ENCODE results near the gene NTN1. TPM values are rescaled to one million over a fixed set of nuclear protein-coding genes. Genes with fewer than 3 reads are reported as not detected.
A peak's percentile ranks its signal among the peaks of the same experiment; 100 is the strongest.

The NTN1 gene
- total and polyA plus RNA-seq, 12 donors: 0.12 to 0.84 (median 0.28) TPM

DNA sequence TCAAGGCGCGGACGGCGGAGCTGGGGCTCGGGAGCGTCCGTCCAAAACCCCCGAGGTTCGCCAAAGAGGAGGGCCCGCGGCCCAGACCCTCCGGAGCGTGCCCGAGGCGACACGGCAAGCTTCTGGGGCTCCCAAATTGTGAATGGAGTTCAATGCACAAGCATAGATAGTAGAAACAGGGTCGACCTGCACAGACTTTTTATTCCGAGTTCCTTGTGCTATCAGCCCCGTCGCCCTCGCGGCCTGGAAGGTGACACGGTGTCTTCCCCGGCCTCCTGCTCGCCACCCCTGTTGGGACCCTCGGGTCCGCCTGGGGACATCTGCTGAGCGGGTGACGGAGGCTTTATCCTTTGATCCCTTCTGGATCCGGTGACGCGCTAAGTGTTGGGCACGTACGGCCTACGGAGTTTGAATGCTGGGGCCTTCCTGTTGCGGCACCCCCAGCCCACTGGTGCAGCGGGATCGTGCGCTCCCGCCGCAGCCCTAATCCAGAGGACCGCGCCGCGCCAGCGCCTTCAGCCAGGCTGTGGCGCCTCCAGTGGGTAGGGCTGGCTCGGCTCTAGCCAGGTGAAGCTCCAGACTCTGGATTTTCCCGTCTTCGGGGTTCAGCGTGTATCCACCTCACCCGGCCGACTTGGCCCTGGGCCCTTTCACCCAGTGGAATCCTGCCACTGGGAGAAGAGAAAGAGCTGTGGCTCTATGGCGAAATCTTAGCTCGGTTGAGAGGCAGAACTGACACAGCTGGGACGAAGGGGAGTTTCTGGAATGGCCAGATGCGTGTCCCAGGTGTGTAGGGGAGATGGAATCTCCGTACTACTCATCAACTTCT, 17.0 kb upstream of the NTN1 start:
- Histone ChIP-seq H3K4me3 (no peak overlapping the region), H3K9me3 (replicated peaks in 1 of 3) (no peaks in the 10 kb centered on the region), H3K27me3 (peaks cover 42% of the 10 kb centered on the region), H3K27ac (no peak overlapping the region), H3K4me1 (replicated peaks in 1 of 2) (no peaks in the 10 kb centered on the region), H3K36me3 (replicated peaks in 1 of 2) (no peaks in the 10 kb centered on the region)
- DNase-seq: peak in 1 of 7 donors; percentile 28
- 9 to 14% (median 13%) methylated on average over 20 to 58 of the region's 58 CpGs for WGBS, 4 donors
- intact Hi-C loops (cut with DNase I): no loop called here
- TF ChIP-seq, protein P1, sequence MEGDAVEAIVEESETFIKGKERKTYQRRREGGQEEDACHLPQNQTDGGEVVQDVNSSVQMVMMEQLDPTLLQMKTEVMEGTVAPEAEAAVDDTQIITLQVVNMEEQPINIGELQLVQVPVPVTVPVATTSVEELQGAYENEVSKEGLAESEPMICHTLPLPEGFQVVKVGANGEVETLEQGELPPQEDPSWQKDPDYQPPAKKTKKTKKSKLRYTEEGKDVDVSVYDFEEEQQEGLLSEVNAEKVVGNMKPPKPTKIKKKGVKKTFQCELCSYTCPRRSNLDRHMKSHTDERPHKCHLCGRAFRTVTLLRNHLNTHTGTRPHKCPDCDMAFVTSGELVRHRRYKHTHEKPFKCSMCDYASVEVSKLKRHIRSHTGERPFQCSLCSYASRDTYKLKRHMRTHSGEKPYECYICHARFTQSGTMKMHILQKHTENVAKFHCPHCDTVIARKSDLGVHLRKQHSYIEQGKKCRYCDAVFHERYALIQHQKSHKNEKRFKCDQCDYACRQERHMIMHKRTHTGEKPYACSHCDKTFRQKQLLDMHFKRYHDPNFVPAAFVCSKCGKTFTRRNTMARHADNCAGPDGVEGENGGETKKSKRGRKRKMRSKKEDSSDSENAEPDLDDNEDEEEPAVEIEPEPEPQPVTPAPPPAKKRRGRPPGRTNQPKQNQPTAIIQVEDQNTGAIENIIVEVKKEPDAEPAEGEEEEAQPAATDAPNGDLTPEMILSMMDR (IDR thresholded peaks at IDR 0.05): no peak
- no peak for TF ChIP-seq POLR2A (IDR thresholded peaks at IDR 0.05)

DNA sequence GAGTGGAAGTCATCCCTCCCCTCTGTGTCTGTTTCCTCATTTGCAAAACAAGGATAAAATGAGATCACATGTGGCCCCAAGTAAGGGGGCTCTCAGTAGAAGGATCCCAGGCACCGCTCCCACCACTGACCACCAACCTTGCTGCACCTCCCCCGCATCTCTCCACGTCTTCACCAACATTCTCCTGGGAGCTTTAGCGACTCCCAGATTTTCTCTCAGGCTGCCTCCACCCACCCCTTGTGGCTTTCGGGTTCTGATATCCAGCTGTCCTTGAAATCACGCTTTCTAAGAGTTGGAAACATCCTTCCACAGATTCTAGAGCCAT, 16.4 kb upstream of the NTN1 start:
- H3K4me3 ChIP-seq: no peak overlapping the region
- peaks cover 41% of the 10 kb centered on the region for H3K27me3 ChIP-seq
- DNase-seq: no peak
- no peaks in the 10 kb centered on the region for H3K36me3 ChIP-seq (replicated peaks in 1 of 2)
- WGBS, 4 donors: 45 to 56% (median 48%) methylated on average over 6 of the region's 6 CpGs
- TF ChIP-seq, protein P1 (IDR thresholded peaks at IDR 0.05): no peak
- TF ChIP-seq POLR2A (IDR thresholded peaks at IDR 0.05): no peak
- no peak overlapping the region for H3K27ac ChIP-seq
- H3K4me1 ChIP-seq (replicated peaks in 1 of 2): no peaks in the 10 kb centered on the region
- intact Hi-C loops (cut with DNase I): no loop called here
- no peaks in the 10 kb centered on the region for H3K9me3 ChIP-seq (replicated peaks in 1 of 3)

DNA sequence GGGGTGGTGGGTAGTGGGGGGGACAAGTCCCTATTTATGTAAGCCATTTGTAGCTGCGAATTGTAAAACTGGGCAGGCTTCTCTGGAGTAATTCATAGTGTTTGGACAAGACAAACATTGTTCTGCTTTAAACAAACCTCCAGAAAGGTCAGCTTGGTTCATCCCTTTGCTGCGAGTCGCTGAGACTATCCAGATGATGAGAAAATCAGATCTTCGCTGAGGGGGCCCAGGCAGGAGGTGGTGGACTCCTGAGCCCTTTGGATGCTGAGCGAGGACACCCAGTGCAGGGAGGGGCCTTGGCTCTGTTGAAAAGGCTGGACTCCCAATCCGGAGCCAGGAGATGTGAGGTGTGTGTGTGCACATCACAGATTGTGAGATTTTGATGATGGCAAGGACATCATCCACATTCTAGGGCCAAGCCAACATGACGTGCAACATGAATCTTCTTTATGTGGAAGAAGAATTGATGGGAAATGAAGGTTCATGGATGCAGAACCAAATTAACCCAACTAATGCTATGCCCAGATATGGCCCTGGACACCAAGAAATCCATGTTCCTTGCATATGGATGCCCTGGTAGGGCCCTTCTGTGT, 15.0 kb upstream of the NTN1 start:
- intact Hi-C loops (cut with DNase I): no loop called here
- no peak for DNase-seq
- TF ChIP-seq, protein P1 (IDR thresholded peaks at IDR 0.05): no peak
- TF ChIP-seq POLR2A (IDR thresholded peaks at IDR 0.05): no peak
- Histone ChIP-seq H3K4me1 (replicated peaks in 1 of 2) (no peaks in the 10 kb centered on the region), H3K27me3 (peaks cover 35% of the 10 kb centered on the region), H3K27ac (no peak overlapping the region), H3K4me3 (no peak overlapping the region), H3K9me3 (replicated peaks in 1 of 3) (no peaks in the 10 kb centered on the region), H3K36me3 (replicated peaks in 1 of 2) (no peaks in the 10 kb centered on the region)
- 64 to 88% (median 72%) methylated on average over 7 of the region's 7 CpGs for WGBS, 4 donors

DNA sequence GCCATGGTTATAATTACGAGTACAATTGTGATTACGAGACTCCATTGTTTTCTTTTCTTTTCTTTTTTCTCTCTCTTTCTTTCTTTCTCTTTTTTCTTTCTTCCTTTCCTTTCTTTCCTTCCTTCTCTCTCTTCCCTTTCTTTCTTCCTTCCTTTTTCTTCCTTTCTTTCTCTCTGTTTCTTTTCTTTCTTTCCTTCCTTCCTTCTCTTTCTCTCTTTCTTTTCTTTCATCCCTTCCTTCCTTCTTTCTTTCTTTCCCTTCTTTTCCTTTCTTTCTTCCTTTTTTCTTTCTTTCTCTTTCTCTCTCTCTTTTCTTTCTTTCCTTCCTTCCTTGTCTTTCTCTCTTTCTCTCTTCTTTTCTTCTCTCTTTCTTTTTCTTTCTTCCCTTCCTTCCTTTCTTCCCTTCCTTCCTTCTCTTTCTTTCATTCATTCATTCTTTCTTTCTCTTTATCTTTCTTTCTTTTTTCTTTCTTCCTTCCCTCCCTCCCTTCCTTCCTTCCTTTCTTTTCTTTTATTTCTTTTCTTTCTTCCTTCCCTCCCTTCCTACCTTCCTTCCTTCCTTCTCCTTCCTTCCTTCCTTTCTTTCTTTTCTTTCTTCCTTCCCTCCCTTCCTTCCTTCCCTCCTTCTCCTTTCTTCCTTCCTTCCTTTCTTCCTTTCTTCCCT, 14.1 kb upstream of the NTN1 start:
- Histone ChIP-seq H3K27me3 (peaks cover 34% of the 10 kb centered on the region), H3K27ac (no peak overlapping the region), H3K9me3 (replicated peaks in 1 of 3) (no peaks in the 10 kb centered on the region), H3K36me3 (replicated peaks in 1 of 2) (no peaks in the 10 kb centered on the region), H3K4me3 (no peak overlapping the region), H3K4me1 (replicated peaks in 1 of 2) (no peaks in the 10 kb centered on the region)
- intact Hi-C loops (cut with DNase I): no loop called here
- 85 to 96% (median 91%) methylated on average over 2 of the region's 2 CpGs for WGBS, 4 donors
- no peak for DNase-seq
- TF ChIP-seq, protein P1 (IDR thresholded peaks at IDR 0.05): no peak
- TF ChIP-seq POLR2A (IDR thresholded peaks at IDR 0.05): no peak

Measured in adrenal gland (tissue), 12 donors.